KG1 (cell line): ENCODE results near the gene NR6A1.

ENCODE experiments used
- DNase-seq: peaks from one replicate; lab custom pipeline; 2025; lab: John Stamatoyannopoulos, UW

Gene NR6A1

DNA sequence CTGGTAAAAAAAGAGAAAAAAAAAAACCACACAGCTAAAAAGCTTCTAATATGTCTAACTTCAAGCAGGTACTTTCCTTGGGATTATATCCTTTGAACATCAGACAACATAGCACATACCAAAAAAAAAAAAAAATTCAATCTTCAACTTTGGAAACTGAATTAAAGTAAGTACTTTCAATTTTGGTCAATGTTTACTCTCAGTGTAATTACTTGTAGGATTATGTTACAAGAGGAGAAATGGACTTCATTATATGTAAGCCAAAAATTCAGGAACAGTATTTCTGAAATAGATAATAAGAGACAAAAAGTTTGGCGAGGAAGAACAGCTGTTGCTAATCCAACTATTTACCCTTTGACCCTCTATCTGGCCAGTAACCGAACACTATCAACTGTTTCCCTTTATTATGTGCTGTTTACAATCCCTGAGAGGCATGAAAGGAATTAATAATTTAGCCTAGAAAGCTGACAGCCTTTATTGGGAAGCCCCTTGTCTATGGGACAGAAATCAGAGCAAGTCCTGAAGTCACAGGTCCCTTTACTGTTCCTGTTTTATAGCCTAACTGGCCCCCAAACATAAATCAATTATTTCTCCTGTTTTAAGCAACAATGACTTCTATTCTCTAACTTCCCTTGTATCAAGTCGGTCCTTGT, 46.6 kb downstream of the NR6A1 start:
- DNase-seq: no peak

DNA sequence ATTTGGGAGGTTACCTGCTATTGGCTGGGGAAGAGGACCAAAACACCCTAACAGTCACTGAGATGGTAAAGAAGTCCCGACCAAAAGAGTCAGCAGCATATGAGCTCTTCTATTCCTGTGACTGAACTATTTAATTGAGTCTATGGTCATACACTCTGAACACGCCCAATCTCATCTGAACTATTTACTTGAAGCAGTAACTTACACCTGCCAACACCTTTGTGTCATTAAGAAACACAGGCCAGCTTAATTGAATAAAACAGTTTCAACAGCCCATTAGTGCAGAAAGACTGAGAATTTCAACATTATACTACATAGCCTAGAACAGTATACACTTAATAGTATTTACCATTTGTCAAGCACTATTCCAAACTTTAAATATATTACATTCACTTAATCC, 47.8 kb downstream of the NR6A1 start:
- no peak for DNase-seq

DNA sequence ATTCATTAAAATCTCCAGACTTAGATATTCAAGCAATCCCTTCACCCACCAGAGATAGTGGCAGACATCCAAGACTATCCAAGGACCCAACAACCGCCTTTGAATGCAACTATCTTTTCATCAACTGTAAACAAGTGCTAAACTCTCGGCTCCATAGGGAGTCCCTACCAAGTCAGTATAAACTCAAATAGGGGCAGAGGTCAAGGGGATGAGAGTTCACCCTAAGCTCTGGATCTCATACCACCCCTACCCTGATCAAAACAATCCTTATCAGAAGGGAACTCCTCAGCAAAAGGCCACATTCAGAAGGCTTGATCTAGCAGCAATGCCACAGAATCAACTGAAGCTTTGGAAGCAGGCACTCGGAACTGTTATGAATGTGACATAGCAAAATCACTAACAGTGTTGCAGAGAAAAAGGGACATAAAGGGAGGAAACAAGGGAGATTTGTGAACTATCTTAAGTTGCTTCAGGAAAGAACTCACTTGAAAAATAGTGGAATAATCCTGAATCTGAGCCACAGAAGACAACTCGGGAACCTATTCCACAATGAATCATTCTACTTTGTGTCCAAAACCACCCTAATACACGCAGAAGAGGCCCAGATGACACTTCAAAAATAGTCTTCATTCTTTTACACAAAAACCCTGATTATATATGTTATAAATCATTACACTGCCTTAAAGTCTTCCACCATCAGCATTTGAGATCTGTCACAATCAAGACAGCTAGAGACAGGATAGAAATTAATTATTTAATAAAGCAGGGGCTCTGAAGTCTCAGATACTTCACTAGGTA, 49.8 kb downstream of the NR6A1 start:
- no peak for DNase-seq

DNA sequence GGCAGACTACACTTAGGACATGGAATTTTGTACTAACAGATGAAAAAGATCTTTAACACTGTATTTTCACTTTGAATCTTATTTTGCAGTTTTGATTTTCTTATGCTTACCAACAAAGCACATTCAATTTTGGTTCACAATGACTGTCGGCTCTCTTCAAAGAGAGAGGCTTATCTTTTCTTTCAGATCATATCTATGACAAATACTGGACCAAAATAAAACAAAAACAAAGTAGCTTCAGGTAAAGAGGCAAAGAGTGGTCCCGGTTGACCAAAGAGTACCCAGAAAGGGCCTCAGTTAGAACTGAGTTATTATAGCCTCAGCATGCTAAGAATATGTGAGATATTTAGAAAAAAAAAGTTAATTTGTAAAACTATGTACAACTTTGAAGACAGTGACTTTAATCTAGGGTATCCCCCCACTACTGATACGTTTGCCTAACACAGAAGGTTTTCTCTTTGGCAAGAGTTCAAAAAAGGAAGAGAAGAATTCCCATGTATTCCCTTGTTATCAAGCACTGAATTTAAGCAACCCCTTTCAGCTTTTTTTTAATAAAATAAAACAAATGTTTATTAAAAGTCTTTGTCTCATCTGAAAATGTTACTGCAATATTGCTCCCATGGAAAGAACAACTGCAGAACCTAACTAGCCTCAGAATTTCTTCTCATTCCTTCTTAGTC, 50.5 kb downstream of the NR6A1 start:
- no peak for DNase-seq

DNA sequence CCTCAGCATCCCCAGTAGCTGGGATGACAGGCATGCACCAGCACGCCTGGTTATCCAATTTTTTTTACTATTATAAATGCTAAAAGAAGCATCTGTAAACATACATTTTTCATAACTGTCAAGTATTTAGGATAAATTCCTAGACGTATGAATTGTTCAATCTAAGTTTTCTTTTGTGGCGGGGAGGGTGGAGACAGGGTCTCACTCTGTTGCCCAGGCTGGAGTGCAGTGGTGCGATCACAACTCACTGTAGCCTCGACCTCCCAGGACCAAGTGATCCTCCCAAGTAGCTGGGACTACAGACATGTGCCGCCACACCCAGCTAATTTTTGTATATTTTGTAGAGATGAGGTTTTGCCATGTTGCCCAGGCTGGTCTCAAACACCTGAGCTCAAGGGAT, 52.2 kb downstream of the NR6A1 start:
- DNase-seq: no peak

DNA sequence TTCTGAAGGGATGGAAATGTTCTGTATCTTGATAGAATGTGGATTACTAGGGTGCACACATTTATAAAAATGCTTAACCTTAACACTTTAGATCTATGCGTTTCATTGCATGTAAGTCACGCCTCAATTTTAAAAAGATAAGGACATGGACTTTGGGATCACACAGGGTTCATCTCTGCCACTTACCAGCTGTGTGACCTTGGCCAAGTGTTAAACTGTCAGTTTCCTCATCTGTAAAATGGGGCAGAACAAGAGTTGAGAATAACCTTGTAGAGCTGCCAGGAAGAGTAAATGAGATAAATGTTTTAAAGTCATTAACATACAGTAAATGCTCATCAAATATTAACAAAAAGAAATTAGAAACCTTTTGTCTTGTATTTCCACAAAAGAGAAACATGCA, 53.5 kb downstream of the NR6A1 start:
- no peak for DNase-seq

DNA sequence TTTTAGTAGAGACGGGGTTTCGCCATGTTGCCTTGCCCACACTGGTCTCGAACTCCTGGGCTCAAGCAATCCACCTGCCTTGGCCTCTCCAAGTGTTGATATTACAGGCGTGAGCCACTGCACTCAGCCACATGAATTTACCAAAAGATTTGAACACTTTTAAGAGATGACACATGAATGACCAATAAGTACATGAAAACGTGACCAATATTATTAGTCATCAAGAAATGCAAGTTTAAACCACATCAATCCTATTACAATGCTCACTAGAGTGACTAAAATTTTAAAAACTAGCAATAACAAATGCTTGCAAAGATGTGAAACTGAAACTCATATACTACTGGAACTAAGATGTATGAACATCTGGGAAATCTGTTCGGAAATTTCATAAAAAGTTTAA, 54.3 kb downstream of the NR6A1 start:
- no peak for DNase-seq

DNA sequence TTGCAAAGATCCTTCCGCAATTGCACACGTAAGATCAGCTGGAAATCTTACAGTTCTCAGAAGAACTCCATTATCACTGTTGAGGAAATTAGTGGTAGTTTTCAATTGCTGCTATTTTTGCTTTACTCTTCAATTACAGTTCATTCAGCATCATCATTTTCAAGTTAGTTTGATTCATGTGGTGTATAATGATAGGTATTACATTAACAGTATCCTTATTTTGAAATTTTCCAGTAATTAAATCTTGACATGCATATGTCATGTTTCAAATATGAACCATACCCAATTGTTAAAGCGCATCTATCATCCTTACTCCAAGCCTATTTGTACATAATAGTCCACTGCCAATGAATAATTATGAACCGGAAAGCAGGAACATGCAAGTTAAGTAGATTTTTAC, 60.3 kb downstream of the NR6A1 start:
- no peak for DNase-seq

DNA sequence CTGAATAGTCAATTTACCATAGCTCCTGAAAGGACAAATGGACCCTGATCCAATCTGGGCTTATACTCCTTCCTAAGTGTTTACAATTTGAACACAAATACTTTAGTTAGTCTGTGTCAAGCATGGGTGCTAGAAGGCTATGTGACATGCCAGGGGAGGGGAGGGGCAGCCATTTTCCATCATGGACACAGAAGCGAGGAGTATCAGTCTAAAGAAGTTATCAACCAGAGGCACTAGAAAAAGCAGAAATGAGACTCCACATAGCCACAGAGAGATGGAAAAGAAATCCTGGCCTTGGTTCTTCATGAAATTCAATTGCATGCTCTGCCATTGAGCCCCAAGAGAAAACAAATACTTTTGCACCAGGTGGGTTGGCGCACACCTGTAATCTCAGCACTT, 61.8 kb downstream of the NR6A1 start:
- no peak for DNase-seq

DNA sequence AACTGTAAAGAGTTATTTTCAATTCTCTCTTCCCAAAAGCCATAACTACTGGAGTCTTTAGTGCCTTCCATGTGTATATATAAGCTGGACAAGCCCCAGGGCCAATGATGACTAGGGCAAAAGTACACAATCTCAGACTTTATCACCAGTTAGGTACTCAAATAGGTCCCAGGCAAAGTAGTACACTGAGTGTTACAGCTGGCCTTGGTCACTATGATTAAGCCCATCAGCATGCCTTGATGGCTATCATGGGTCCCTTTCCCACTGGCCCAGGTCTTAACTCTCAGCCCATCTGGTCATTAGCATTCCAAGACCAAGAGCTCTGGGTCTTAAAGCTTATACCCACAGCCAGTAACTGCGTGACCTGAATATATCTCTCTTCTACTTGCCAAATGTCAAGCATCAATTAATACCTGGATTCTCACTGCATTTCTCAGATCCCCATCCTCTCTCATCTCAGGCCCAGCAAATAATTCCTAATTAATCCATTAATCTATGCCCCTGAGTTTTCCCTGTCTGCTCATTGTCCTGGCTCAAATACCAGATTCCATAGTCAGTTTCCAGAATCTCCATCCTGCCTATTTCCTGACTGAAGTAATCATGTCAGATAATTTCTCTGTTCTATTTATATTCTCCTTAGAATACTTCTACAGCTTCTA, 62.3 kb downstream of the NR6A1 start:
- DNase-seq: no peak

DNA sequence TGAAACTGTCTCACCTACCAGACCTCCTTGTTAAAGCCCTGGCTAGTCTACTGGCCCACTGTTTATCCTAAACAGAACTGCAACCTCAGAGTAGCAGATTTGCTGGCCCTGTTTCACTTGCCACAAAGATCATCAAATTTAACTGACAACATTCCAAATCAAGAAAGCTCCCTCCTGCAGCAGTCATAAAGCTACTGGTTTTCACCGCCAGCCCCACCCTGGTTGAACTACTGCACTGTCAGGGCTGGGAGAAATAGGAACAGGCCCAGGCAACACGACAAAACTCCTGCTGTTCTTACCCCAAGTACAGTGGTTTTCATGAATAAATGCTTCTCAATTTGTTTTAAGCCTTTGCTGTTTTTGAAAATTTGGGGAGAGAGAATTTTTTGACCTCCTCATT, 63.0 kb downstream of the NR6A1 start:
- DNase-seq: no peak

DNA sequence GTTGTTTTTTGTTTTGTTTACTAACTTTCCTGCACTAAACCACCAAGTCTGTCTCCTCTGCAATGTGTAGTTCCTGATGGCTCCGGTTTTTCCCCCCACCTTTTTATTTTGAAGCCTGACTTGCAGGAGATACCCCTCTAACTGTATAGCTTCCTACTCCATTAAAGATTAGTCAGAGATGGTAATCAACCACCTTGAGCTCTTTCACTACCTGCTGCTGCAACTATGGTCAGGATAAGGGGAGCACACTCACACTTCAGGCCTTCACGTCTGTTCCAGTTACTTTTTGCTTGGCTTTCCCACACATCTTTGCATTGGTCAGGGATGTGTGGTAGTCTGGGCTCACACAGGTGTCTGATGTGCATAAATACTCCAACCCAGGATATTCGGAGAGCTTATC, 63.4 kb downstream of the NR6A1 start:
- DNase-seq: no peak

DNA sequence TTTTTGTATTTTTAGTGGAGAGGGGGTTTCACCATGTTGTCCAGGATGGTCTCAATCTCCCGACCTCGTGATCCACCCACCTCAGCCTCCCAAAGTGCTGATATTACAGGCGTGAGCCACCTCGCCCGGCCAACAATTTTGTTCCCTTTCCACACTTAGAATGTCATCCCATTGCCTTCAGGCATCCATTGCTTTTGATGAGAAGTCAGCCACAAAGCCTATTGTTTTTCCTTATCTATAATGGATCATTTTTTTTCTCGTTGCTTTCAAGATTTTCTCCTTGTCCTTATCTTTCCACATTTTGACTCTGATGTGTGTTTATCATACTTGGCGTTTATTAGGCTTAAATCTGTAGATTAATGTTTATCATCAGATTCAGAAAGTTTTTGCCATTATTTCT, 64.4 kb downstream of the NR6A1 start:
- DNase-seq: no peak

DNA sequence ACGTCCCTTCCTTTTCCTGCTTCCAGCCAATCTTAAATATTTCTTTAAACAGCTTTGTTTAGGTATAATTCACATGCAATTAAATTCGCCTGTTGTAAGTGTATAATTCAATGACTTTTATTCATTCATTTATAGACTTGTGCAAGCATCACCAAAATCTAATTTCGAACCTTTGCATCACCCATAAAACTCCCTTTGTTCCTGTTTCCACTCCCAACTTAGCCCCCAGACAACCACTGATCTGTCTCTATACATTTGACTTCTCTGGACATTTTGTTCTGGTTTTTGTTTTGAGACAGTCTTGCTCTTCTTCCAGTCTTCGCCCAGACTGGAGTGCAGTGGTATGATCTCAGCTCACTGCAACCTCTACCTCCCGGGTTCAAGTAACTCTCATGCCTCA, 71.5 kb downstream of the NR6A1 start:
- no peak for DNase-seq

DNA sequence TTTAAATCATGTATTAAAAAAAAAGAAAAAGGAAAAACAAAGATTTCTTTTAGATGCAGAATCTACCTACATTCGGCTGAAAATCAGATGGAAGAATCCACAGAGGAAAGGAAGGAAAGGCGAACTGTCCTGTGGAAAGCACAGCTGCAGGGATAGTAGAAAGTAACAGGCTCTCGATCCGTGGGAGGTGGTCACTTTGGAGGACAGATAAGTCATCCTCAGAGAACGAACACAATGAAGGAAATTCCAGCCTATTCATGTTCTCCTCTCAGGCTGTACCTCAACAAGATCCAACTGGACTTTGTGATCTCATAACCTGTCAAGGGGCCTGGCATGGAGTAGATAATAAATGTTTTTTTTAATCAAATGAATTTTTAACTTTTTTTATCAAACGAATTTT, 72.8 kb downstream of the NR6A1 start:
- no peak for DNase-seq

DNA sequence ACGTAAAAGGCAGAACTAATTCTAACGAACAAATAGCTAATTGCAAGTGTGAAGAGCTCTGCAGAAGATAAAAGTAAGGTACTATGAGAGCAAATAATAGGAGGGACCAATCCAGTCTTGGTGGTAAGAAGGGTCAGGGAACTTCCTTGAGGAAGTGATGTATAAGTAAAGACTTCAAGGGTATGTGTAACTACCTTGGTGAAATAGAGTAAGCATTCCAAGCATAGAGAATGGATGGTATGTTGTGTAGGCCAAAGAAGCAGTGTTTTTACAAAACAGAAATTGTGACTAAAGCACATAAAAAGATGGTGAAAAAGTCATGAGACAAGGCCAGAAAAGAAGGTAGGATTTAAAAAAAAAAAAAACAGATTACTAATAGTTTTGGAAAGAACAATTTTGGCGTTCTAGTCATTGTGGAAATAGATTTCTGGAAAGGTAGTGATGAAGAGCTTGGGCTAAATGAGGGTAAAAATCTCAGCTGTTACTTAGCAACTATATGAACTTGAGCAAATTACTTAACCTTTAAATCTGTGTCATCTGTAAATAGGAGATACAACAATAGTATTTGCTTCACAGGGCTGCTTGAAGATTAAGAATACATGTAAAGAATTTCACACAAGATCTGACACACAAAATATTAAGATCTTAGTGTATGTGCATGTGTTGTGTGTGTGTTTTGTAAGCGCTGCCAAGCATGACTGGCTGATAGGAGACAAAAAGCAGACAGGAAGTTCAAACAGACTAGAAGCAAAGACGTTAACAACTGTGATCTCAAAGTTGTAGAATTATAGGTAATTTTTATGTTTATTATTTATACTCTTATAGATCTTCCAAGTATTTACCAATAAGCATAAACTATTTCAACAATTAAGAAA, 73.5 kb downstream of the NR6A1 start:
- no peak for DNase-seq

DNA sequence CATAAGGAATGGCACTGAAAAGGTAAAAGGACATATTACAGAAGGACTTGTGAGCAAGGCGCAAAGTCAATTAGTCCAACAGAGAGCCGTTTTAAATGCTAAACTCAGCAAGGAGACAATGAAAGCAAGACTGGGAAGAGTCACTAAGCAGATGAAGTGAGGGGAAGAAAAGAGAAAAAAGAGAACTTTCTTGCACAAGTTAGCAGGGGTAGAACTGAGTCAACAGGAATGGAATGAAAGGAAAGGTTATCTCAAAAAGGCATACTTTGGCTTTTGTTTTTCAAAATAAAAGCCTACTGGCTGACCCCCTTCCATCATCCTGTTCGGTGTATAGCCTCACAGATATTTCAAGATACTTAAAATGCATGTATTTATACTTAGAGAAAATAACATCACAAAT, 75.0 kb downstream of the NR6A1 start:
- no peak for DNase-seq

DNA sequence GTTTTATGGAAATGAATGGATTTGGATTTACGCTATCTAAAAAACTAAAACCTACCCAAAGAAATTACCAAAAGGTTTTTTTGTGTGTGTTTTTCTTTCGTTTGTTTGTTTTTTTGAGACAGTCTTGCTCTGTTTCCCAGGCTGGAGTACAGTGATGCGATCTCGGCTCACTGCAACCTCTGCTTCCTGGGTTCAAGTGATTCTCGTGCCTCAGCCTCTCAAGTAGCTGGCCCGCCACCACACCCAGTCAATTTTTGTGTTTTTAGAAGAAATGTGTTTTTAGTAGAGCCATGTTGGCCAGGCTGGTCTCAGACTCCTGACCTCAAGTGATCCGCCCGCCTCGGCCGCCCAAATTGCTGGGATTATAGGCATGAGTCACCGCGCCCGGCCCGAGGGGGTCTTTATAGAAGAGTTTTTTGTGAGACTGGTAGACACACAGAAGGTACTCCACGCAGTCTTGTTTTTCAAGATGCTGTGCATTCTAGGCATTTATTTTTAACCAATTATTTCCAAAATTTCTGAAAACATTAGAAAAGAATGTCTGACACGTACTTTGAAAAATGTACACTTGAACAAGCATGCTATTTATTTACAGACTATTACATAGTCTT, 75.7 kb downstream of the NR6A1 start:
- no peak for DNase-seq

DNA sequence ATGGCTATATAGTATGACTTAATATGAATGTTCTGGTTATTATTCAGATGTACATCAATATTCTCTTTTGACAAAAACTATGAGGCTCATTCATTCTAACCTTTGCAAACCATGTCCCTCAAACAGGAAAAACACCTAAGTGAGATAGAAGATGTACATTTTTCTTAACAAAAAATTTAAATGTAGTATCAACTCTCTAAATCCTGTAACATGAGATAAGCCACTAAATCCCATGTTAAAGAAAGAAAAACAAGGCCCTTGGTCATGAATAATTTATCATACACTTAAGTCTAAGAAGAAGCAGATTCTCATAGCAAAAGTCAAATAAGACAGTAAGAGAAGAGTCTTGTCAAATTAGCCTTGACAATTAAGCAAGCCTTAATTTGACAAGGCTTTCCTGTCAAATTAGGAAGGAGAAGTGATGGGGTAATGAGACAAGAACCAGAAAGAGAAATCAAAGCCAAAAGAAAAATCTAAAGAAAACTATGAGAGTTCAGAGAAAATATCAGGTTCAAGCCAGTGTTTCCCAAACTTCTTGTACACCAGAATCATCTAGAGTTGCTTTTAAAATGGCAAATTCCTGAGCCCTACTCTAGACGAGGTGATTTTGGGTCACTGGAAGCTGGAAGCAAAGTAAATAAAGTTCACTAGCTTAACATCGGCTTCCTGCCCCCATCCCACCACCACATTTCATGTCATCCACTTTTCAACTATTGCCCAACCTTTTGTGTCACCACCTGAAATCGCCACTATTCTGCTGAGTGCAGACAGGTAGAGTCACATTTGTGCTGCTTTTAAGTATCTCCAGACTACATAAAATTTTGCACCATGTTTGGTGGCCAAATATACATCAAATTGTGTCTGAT, 76.5 kb downstream of the NR6A1 start:
- no peak for DNase-seq

DNA sequence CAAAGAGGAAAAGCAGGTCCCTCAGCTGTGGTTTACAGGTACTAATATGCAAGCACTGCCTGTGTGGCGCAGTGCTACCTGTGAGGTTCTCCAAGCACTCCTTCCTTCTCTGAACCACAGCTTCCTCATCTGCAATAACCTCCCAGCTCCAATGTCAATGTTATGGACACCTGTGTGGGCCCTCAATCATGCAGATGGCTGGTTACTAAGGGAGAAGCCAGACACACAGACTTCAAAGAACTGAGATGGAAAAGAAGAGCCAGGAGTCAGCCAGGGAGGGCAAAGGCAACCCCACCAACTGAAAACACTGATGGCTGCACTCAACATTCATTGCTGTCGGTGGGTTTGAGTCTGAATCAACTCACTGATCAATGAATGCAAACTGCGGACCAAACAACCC, 77.7 kb downstream of the NR6A1 start:
- no peak for DNase-seq
